RPMI8226 (cell line): ENCODE data around the gene STARD13.
A peak's percentile ranks its signal among the peaks of the same experiment; 100 is the strongest.
"Not testable (repeated sequence)": the region's sequence is repeated elsewhere in the genome, so short reads cannot be mapped to it uniquely, and the experiment has no call there.

ENCODE experiments used
- DNase-seq: peaks from one replicate; pipeline ENCODE4 v3.0.0-alpha.2; 2015

STARD13 gene

GRCh38 chr13:33172911-33173310 lies 112.6 kb downstream of the STARD13 start:
- no peak for DNase-seq

- DNase-seq = no peak
Observed at GRCh38 chr13:33172400-33172799, 113.2 kb downstream of the STARD13 start.

GRCh38 chr13:33169273-33169980 lies 116.1 kb downstream of the STARD13 start:
- no peak for DNase-seq

- no peak for DNase-seq
Observed at GRCh38 chr13:33168321-33168960, 117.1 kb downstream of the STARD13 start.

GRCh38 chr13:33167491-33167890 lies 118.1 kb downstream of the STARD13 start:
- no peak for DNase-seq

GRCh38 chr13:33165787-33166186 lies 119.8 kb downstream of the STARD13 start:
- no peak for DNase-seq

GRCh38 chr13:33164331-33164730 lies 121.2 kb downstream of the STARD13 start:
- DNase-seq = no peak

GRCh38 chr13:33162725-33163124 lies 122.8 kb downstream of the STARD13 start:
- not testable (repeated sequence) for DNase-seq

GRCh38 chr13:33158816-33159215 lies 126.7 kb downstream of the STARD13 start:
- DNase-seq = no peak

GRCh38 chr13:33158271-33158670 lies 127.3 kb downstream of the STARD13 start:
- DNase-seq = no peak

- DNase-seq = no peak
Observed at GRCh38 chr13:33154911-33155310, 130.6 kb downstream of the STARD13 start.

- DNase-seq = no peak
Observed at GRCh38 chr13:33153421-33154404, 131.8 kb downstream of the STARD13 start.

- DNase-seq = no peak
Observed at GRCh38 chr13:33152389-33152788, 133.2 kb downstream of the STARD13 start.

- no peak for DNase-seq
Observed at GRCh38 chr13:33150662-33151061, 134.9 kb downstream of the STARD13 start.

- DNase-seq = no peak
Observed at GRCh38 chr13:33150126-33150525, 135.4 kb downstream of the STARD13 start.

- no peak for DNase-seq
Observed at GRCh38 chr13:33147832-33148231, 137.7 kb downstream of the STARD13 start.

- DNase-seq = no peak
Observed at GRCh38 chr13:33146843-33147611, 138.5 kb downstream of the STARD13 start.

GRCh38 chr13:33145667-33146066 lies 139.9 kb downstream of the STARD13 start:
- DNase-seq = no peak

- no peak for DNase-seq
Observed at GRCh38 chr13:33144358-33144784, 141.2 kb downstream of the STARD13 start.

- no peak for DNase-seq
Observed at GRCh38 chr13:33139780-33140535, 145.6 kb downstream of the STARD13 start.

GRCh38 chr13:33139184-33139583 lies 146.4 kb downstream of the STARD13 start:
- peak; percentile 59 for DNase-seq

- DNase-seq = no peak
Observed at GRCh38 chr13:33138441-33138840, 147.1 kb downstream of the STARD13 start.
